Hematopoietic multipotent progenitor cell treated with erythropoietin and hydrocortisone succinate and interleukin-3 and kit ligand, for 8 days (in vitro differentiated cells): ENCODE results near the gene BIN1.
"Not testable (repeated sequence)": the region's sequence is repeated elsewhere in the genome, so short reads cannot be mapped to it uniquely, and the experiment has no call there.

ENCODE experiments used
- DNase-seq: peaks from one replicate; pipeline ENCODE4 v3.0.0-alpha.2; 2015

The BIN1 gene

DNA sequence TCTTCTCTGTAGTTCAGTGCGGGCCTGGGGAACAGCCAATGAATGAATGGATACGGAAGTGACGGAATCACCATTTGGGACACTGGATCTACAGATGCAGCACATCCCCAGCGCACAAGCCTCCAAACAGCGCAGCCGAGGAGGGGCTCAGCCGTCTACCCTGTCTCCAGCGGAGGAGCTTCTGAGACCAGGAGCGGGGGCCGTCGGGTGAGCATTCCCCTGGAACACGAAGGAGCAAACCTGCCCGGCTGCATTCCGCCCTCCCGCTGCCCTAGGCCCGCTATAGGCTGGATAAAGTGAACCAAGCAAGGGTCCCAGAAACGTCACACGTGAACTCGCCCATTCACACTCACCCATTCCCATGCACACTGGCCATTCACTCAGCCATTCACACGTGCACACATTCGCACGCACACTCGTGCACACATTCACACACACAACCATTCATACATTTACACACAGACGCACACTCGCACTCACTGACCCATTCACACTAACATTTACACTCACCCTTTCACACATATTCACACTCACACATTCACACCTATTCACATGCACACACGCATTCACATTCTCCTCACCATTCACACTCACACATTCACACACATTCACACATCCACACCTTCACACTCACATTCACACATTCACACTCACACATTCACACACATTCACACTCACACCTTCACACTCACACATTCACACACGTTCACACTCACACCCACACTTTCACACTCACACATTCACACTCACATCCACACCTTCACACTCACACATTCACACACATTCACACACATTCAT lies 63.4 kb downstream of the BIN1 start:
- DNase-seq = no peak

DNA sequence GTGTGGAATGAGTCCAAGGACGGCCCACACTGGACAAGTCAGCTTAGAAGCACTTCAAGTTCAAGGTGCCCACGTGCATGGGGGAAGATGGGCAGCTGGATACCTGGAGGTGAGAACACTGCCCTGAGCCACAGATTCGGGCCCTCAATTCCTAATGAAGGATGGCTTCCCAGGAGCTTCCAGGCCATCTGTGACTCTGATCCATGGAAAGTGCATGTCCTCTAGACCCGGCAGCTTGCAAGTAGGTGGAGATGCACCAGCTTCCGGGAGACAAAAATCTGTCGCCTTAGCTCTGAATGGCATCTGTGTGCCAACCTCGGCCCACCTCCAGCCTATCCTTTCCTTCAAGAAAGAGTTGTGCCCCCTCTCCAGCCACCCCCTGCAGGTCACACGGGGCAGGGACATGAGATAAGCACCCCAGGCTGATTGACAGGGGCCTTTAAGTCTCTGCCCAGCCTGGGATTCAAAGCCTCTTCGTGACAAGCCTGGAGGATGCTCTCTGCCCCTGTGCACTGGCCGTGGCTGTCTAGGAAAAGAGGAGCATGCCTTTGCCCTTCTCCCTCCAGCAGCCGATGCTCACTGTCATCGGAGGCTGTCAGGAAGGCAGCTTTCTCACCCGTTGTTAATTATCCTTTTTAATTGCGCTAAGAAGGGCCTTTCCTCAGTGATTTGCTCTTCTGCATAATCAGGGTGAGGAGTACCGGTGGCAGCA lies 65.5 kb downstream of the BIN1 start:
- no peak for DNase-seq

DNA sequence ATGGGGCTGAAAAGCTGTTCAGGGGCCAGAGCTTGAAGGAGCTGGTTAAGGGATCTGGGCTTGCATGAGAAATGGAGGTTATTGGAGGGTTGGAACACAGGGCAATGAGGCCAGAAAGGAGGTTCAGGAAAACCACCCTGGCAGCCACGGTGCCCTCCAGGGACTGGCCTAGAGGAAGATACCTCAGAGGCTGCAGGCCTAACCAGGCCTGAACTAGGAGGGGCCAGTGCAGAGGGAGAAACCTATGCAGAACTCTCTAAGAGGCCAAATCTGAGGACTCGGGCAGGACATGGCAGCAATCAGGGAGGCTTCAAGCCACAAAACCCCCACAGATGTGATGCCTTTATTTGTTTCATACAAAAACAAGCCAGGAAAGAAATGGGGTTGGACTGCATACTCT lies 66.8 kb downstream of the BIN1 start:
- DNase-seq = no peak

DNA sequence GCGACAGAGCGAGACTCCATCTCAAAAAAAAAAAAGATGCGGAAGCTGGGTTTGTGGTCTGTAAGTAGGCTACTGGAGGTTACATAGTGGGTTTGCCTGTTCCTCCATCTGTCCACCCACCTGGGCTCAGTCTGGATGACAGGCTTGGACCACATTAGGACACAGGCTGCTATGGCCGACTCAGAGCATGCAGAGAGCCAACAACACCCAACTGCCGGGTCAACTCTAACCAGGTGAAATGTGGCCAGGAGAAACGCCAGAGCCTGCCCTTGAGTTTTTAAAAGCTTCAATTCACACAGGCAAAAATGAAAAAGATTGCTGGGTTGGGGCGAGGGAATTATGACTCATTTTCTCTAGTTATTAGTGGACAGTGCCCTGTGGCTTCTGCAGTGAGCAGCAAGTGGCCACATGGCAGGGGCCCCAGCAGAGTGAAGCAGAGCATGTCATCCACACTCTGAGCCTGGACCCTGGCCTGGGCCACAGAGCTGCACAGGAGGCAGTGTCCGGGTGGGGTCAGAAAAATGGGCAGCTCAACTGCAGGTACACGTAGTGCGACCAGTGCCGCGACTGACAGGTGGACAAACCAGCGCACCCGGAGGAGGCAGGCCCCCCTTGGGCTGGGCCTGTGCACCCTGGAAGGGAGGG lies 67.4 kb downstream of the BIN1 start:
- no peak for DNase-seq

DNA sequence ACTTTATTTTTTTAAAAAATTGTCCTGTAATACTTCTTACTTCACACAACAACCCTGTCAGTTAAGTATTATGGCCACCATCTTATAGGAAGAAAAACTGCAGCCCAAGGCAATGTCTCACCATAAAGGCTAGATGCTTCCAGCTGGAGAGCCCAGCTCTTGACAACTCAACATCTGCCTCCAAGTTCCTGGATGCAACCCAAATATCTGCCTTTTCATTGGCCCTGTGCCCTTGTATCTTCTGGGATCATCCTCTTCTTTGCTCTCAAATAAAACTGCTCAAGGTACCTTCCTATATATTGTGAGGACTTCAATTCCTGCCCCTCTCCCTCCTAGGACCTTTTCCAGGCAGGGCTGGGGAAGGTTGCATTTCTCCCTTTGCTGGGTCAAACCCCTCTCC lies 69.5 kb downstream of the BIN1 start:
- DNase-seq = no peak

DNA sequence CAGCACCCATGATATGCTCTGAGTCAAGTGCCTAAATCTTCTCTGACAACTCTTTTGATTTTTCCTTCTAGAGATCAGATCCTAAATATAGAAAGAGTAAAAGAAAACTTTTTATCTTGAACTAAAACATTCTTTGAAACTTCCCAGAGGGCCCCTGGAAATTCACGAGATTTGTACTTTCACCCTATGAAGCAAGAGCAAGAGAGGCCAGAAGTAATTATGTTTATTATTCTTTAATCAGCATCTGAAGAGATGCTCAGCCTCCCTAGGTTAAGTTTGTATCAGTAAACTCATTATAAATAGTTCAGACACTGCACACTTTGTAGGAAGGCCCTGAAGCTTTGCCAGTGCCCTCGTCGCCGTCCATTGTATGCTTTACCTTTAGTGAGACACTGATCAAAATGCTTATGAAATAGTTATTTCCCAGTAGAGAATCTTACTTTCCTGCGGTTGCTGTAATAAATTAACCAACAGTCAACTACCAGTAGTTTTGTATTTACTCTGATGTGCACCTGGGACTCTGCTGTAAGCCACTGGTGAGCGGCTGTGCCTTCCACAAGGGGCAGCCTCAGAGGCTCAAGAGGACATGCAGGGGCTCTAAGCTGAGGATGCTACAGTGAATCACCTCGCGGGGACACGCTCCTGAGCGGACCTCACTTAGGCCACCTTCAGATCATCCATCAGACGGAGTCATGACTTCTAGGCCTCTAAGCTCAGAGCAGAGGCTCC lies 71.9 kb downstream of the BIN1 start:
- no peak for DNase-seq

DNA sequence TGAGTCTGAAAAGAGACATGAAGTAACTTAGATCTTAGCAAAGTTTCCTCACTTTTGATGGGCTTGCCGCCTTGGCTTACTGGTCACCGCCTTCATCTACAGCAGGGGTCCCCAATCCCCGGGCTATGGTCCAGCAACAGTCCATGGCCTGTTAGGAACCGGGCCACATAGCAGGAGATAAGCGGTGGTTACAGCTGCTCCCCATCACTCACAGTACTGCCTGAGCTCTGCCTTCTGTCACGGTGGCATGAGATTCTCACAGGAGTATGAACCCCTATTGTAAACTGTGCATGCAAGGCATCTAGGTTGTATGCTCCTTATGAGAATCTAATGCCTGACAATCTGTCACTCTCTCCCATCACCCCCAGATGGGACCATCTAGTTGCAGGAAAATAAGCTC lies 72.9 kb downstream of the BIN1 start:
- no peak for DNase-seq

DNA sequence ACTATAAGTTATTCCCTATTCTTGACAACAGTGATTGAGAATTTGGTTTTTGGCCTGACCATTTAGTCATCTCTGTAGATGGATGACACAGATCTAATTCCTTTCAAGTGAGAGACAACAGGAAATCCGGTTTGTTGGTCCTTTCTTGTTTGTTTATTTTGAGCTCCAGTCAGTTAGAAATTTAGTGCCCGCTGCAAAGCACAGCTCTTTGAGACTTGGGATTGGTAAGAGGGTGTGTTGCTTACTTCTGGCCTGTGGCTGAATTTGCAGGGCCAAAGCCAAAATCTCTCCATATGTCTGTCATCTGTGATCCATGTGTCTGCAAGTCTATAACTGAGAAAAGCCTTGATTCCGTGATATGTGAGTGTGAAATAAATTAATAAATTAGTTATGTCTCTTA lies 74.3 kb downstream of the BIN1 start:
- no peak for DNase-seq

DNA sequence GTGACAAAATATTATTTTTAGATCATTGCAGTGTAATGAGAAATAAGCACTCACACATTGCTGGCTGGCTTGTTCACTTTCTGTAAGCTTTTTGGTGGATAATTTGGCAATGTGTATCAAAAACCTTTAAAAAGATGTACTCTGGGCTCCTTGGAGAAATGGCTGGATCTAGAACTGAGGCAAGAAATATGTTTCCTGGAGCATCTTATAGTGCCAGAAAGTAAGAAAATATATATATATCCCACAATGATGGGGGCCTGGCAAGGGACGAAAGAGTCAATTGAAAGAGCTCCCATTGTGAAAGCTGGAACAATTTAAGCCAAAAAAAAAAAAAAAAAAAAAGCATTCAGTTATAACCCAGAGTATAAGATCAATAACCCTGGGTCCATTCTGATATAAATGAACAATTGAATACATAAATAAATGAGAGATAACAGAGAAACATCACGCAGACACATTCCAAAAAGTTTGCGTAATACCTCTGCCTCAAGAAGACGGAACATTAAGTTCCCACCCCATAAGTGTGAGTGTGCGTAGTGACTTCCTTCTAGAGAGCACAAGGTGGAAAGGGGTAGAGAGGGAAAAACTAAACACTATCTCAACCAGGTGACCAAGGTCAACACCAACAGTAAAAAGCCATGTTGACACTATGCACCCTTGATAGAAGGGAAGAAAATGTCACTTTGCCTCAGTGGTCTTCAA lies 77.5 kb downstream of the BIN1 start:
- DNase-seq = no peak

DNA sequence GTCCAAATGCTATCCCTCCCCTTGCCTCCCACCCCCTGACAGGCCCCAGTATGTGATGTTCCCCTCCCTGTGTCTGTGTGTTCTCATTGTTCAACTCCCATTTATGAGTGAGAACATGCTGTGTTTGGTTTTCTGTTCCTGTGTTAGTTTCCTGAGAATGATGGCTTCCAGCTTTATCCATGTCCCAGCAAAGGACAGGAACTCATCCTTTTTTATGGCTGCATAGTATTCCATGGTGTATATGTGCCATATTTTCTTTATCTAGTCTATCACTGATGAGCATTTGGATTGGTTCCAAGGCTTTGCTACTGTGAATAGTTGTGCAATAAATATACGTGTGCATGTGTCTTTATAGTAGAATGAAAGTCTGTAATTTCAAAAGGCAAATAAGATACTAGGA lies 78.2 kb downstream of the BIN1 start:
- not testable (repeated sequence) for DNase-seq

DNA sequence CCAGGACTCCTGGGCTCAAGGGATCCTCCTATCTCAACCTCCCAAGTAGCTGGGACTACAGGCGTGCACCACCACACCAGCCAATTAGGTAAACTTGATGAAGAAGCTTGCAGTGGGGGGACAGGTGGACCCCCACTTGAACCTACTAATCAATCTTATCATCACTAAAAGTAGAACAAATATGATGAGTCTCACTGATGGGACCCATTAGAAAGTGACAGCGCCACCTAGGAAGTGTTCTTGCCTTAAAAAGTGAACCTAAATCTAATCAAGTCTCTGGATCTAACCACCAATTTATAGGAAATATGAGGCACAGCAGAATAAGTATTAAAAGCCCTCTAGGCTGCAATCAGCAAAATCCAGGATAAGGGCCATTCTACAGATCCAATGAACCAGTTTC lies 79.2 kb downstream of the BIN1 start:
- peak; percentile 15 for DNase-seq

DNA sequence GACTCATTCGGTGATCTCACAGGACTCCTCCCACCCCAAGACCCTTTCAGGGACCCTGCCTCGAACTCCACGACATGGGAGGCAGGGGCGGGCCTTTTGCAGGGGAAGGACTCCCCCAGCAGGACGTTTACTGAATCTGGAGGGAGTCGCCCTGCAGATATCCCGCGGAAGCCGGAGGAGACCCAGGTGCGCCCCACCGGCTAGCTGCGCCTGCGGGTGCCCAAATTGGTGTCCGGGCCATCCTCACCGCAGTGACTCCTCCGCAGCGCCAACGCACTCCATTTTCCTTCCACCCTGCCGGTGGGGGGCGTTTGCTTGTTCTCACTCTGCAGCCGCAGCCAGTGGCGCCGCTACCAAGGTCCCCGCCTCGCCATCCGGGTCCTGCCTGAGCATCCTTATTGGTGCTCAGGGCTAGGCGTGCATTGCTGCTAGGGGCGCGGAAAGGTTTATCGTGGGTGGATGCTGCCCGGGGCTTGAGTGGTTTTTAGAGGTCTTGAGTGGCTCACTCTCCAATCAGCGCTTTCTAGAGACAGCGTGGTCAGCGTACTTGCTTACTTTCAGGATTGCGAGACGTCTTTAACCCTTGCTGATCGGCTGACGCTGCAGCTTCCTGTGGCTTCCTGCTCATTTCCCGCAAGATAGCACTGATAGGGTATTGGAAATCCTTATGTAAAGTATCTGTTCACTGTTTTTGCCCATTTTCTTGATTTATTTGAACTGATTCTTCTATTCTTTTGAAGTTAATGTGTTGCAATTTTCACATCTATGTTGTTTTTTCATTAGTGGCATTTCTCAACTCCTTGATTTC lies 81.4 kb downstream of the BIN1 start:
- peak; percentile 16 for DNase-seq

DNA sequence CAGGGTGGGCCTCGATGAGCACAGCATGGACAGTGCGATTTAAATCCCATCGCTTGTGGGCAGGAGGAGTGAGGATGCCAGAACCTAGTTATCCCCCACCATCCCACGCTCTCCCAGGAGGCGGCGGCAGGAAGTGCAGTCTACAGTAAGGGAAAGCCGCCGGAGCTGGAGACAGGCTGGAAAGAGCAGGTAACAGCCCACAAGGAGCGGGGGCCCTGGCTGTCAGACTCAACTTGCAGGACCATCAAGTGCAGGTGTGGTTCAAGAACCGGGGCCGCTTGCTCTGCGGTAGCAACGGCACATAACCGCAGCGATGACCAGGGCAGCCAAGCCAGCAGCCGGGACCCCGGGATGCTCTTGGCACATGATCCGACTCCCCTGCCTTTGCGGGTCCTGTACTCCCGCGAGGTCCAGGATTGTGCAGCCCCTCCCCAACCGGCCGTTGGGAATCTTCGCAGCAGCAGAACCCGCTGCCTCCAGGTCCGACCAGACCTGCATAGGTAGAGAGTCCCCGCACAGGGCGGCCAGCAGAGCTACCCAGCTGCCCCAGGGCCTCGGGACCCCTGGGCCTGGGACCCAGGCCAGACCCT lies 82.1 kb downstream of the BIN1 start:
- no peak for DNase-seq

DNA sequence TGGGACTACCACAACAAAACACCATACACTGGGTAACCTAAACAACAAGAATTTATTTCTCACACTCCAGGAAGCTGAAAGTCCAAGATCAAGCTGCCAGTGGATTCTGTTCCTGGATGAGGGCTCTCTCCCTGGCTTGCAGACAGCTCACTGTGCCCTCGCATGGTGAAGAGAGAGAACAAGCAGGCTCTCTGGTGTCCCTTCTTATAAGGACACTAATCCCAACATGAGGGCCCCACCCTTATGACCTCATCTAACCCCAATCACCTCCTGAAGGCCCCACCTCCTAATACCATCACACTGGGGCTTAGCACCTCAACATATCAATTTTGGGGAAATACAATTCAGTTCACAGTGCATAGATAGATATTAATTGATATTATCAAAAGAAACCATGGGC lies 83.5 kb downstream of the BIN1 start:
- no peak for DNase-seq

DNA sequence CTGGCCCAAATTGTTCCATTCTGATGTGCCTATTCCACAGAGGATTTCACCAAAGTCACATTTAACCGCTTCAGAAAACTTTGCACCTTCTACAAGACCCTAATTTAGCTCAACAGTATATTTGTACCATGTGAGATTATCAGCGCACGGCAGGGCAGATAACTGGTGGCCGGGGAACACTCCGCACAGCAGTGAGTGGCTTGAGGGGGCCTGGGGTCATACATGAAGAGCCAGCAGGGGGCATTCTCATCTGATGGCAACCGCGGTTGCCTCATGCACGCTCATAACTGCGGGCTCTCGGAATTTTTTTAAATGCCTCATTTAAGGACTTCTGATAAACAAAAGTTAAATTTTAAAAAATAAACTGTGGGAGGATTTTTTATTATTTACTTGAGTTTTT lies 84.1 kb downstream of the BIN1 start:
- no peak for DNase-seq

DNA sequence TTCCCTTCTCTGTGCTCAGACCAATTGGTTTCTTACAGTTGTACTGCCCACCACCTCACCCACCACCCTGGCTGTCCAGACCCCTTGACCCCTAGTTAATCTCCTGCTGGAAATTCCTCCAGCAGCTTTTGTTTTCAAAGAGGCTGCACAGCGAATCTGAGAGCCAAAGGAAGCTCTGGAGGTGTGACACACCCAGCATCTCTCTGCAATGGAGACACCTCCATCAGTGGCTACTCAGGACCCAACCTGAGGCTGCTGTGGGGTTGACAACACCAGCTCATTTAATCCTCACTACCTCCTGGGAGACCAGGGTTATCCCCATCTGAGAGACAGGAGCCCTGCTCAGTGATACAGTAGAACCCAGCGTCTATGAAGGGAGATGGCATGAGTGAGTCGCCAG lies 86.4 kb downstream of the BIN1 start:
- DNase-seq = no peak

DNA sequence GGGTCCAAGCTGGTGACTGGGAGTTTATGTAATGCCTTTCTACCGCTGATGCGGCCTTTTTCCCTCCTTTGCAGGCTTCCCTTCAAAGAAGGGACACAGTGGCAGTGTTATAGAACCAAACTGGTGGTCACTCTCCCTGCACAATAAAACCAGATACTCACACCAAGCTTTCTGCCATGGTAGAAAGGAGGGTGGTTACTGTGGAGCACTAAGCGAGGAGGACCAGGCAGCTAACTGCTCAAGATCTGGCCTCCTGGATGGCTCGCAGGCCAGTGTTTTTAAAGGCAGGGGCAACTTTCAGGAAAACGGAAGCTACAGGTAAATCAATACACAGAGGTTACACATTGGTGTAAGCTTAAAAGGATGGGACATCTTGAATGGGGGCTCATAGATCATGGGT lies 89.4 kb downstream of the BIN1 start:
- no peak for DNase-seq

DNA sequence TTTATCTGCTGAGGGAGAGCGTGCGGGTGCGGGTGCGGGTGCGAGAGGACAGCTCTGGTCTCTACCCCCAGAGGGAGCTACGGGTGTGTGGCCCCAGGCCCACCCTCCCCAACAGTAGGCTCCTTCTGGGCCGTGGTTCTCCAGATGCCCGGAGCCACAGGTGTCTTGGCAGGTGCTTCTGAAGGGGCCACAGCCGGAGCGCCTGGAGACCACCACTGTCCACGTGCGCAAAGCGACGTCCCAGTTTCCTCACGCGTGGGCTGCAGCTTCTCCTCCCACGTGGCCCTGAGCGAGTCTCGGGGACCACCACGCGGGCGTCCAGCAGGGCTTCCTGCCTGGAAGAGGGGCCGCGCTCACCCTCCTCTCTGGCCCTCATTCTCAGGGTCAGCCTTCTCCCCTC lies 90.6 kb downstream of the BIN1 start:
- no peak for DNase-seq

DNA sequence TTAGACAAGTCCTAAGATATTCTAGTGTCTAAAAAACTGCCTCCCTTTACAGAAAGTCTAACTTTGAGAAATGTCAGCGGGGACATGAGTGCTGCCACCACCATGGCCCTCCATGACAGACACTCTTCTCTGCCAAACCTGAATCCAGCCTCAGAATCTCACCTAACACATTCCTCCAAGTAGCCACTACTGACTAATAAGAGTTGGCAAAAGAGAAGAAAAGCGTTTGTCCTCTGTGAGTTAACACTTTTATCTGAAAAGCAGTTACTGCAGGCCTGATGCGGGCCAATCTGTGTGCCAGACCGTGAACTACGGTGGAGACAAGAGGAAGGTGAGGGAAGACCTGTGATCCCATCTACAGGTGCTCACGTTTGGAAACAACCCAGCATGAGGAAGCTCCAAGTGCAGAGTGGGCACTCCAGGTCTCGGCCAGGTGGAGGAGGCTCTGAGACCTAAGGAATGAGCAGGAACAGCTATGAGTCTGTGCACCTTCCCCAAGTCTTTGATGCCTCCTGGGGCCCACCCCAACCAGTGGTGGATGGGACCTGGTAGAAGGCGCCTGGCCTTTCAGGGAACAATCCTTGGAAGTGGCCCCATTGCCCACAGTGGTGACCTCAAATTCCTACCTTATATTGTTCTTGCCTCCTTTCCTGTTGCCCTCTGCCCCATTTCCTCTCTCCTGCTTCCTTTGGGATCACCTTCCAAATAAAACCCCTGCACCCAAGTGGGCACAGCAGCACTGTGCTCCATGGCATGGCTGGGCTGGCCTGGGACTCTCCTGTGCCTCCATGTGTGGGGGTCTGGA lies 91.6 kb downstream of the BIN1 start:
- no peak for DNase-seq

DNA sequence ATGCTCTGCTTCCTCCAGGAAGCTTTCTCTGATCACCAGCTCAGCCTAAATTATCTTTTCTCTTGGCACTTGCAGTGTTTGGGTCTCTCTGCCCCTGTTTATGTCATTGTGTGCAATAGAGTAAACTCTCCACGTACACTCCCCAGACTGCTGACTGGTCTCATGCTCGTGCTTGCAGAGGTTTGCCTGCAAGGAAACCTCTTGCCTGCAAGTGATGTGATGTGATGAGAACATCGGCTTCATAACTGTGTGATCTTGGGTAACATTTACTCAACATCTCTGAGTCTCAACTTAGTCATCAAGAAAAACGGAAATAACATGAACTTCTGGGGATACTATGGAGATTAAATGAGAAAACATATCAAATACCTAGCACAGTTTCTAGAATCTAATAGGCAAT lies 92.3 kb downstream of the BIN1 start:
- DNase-seq = no peak

DNA sequence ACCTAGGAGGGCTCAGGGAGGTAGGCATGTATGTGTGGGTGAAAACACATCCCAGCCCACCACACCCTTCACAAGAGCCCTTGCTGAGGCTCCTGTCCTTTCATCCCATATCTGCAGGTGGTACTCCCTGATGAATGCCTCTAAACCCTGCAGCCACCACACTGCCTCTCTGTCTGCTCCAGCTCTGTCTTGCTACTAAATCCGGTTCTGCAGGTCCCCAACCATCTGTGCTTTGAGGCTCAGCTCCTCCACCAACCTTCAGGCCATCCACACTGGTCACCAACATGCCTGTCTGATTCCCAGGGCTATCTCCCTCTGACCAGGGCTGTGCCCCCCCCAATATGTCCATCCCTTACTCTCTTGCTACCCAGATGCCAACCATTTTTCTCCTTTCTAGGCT lies 92.7 kb downstream of the BIN1 start:
- no peak for DNase-seq
